Cardiac muscle cell (in vitro differentiated cells and primary cell): ENCODE measurements around the gene FAM47E. TPM values are rescaled to one million over a fixed set of nuclear protein-coding genes. Genes with fewer than 3 reads are reported as not detected.

ENCODE experiments used
- DNase-seq, 2 donors: peaks; one replicate each; pipeline versions ENCODE4 v3.0.0 to v3.0.0-alpha.2; 2010 to 2017; ENCODE audit warnings: low read depth in 1 of 2, low spot score in 1 of 2
- H3K27ac ChIP-seq: fragments of 200-600 bp; sonication (generic); 2 replicates; pipeline ENCODE4 v1.5.1; 2016
- H3K27me3 ChIP-seq: fragments of 200-600 bp; sonication (generic); 2 replicates; pipeline ENCODE4 v1.6.0; 2016; ENCODE audit warnings: control low read depth
- H3K36me3 ChIP-seq: fragments of 200-600 bp; sonication (generic); 2 replicates; pipeline ENCODE4 v1.5.1; 2016; ENCODE audit warnings: control low read depth
- H3K4me1 ChIP-seq: fragments of 200-600 bp; sonication (generic); 2 replicates; pipeline ENCODE4 v1.8.1; 2017; ENCODE audit warnings: low read depth, mild to moderate bottlenecking, mixed run types
- H3K4me3 ChIP-seq: fragments of 200-600 bp; sonication (generic); 2 replicates; pipeline ENCODE4 v1.5.1; 2016; ENCODE audit warnings: mild to moderate bottlenecking
- H3K9me3 ChIP-seq: fragments of 200-600 bp; sonication (generic); 2 replicates; pipeline ENCODE4 v1.5.1; 2017; ENCODE audit warnings: low read depth, mild to moderate bottlenecking, control low read depth
- CTCF ChIP-seq: IDR thresholded peaks from 2 replicates; pipeline ENCODE4 v1.5.1; 2012; ENCODE audit warnings: low read depth, mild to moderate bottlenecking, low read length
- polyA plus RNA-seq: library from polyadenylated mRNA; unstranded; fragments of >200 nt; fragmentation: Nextera tagmentation; extraction: Ambion mirVana; gene quantifications from 2 replicates; pipeline ENCODE4 v1.2.1, GENCODE V29; 2016
- total RNA-seq: library from RNA; depleted of rRNA; stranded (reverse); fragments of >200 nt; gene quantifications from 2 replicates; pipeline ENCODE4 v1.2.3, GENCODE V29; 2016

The FAM47E gene
- total and polyA plus RNA-seq, 2 experiments from 2014 or later = 2.4 to 7.4 TPM

GRCh38 chr4:76301775-76302162 is 50.2 kb downstream of the FAM47E start:
- Histone ChIP-seq H3K4me3 (no peak overlapping the region), H3K9me3 (no peaks in the 10 kb centered on the region), H3K27ac (peak overlapping the region; percentile 68), H3K36me3 (no peaks in the 10 kb centered on the region), H3K27me3 (no peaks in the 10 kb centered on the region), H3K4me1 (peaks cover 16% of the 10 kb centered on the region)
- no peak for DNase-seq
- no peak for TF ChIP-seq CTCF

- Histone ChIP-seq H3K4me1 (peaks cover 22% of the 10 kb centered on the region), H3K9me3 (no peaks in the 10 kb centered on the region), H3K27ac (no peak overlapping the region), H3K36me3 (no peaks in the 10 kb centered on the region), H3K4me3 (no peak overlapping the region), H3K27me3 (no peaks in the 10 kb centered on the region)
- DNase-seq = peak in 1 of 2 donors; percentile 38
- no peak for TF ChIP-seq CTCF
These were observed 51.4 kb downstream of the FAM47E start for GRCh38 chr4:76302826-76303438.

GRCh38 chr4:76305033-76305687 is 53.6 kb downstream of the FAM47E start:
- Histone ChIP-seq H3K36me3 (peaks cover 12% of the 10 kb centered on the region), H3K27me3 (no peaks in the 10 kb centered on the region), H3K9me3 (no peaks in the 10 kb centered on the region), H3K4me3 (peak overlapping the region; percentile 94), H3K4me1 (peaks cover 36% of the 10 kb centered on the region), H3K27ac (no peak overlapping the region)
- no peak for TF ChIP-seq CTCF
- no peak for DNase-seq

- Histone ChIP-seq H3K36me3 (peaks cover 21% of the 10 kb centered on the region), H3K4me3 (peak within 1 kb of the TSS; percentile 94), H3K27ac (peak within 1 kb of the TSS; percentile 93), H3K4me1 (peaks cover 30% of the 10 kb centered on the region), H3K27me3 (no peaks in the 10 kb centered on the region), H3K9me3 (no peaks in the 10 kb centered on the region)
- TF ChIP-seq CTCF = no peak
- peak; percentile 65 to 96 for DNase-seq
These were observed 54.7 kb downstream of the FAM47E start, which contains the start of gene STBD1 for GRCh38 chr4:76305971-76306881. Gene STBD1 (plus strand): TSS chr4:76306733. CDS start chr4:76306770, 37 bp downstream.

GRCh38 chr4:76306882-76307659 is 55.5 kb downstream of the FAM47E start:
- Histone ChIP-seq H3K9me3 (no peaks in the 10 kb centered on the region), H3K4me1 (peaks cover 23% of the 10 kb centered on the region), H3K4me3 (peak overlapping the region; percentile 94), H3K27me3 (no peaks in the 10 kb centered on the region), H3K36me3 (peaks cover 22% of the 10 kb centered on the region), H3K27ac (peak overlapping the region; percentile 93)
- peak; percentile 54 for TF ChIP-seq CTCF
- peak; percentile 55 to 74 for DNase-seq
